Fibroblast of pulmonary artery (primary cell): ENCODE results near the gene HSD17B3.

ENCODE experiments used
- DNase-seq: peaks from one replicate; pipeline ENCODE4 v3.0.0-alpha.2; 2010; ENCODE audit warnings: low read depth
- H3K4me3 ChIP-seq: replicated peaks from 2 replicates; pipeline ENCODE4 v1.5.1; 2011; ENCODE audit warnings: low read depth, mild to moderate bottlenecking, control low read depth, low read length, moderate library complexity
- CTCF ChIP-seq: IDR thresholded peaks from 2 replicates; pipeline ENCODE4 v1.5.1; 2011; ENCODE audit warnings: mild to moderate bottlenecking, control low read depth, low read length, inconsistent platforms; ENCODE audit errors: missing control alignments

HSD17B3 gene

GRCh38 chr9:96232539-96233241 is 69.3 kb downstream of the HSD17B3 start:
- TF ChIP-seq CTCF = peak; percentile 96
- DNase-seq = peak; percentile 75
- no peak overlapping the region for H3K4me3 ChIP-seq

GRCh38 chr9:96232164-96232538 is 69.8 kb downstream of the HSD17B3 start:
- TF ChIP-seq CTCF = no peak
- DNase-seq = no peak
- no peak overlapping the region for H3K4me3 ChIP-seq

- DNase-seq = no peak
- TF ChIP-seq CTCF = no peak
- H3K4me3 ChIP-seq = no peak overlapping the region
Measured at GRCh38 chr9:96230002-96230401, 72.0 kb downstream of the HSD17B3 start.

- no peak overlapping the region for H3K4me3 ChIP-seq
- peak; percentile 58 for TF ChIP-seq CTCF
- DNase-seq = no peak
Measured at GRCh38 chr9:96222132-96222531, 79.8 kb downstream of the HSD17B3 start.

- TF ChIP-seq CTCF = no peak
- no peak for DNase-seq
- no peak overlapping the region for H3K4me3 ChIP-seq
Measured at GRCh38 chr9:96219900-96220257, 82.1 kb downstream of the HSD17B3 start.

GRCh38 chr9:96219026-96219899 is 82.7 kb downstream of the HSD17B3 start:
- DNase-seq = peak; percentile 26
- peak; percentile 44 for TF ChIP-seq CTCF
- H3K4me3 ChIP-seq = no peak overlapping the region
